Activated CD4-positive, CD25-positive, alpha-beta regulatory T cell treated with anti-CD3 and anti-CD28 coated beads, Interleukin-2, amount 50 U/mL, for 16 hours (primary cell): ENCODE measurements around the gene FEV.
A peak's percentile ranks its signal among the peaks of the same experiment; 100 is the strongest.

Experiments used
- DNase-seq: peaks from one replicate; pipeline ENCODE4 v3.0.0-alpha.2; 2020; ENCODE audit warnings: low read depth, low spot score

FEV gene

GRCh38 chr2:219017201-219017931 lies 32.4 kb upstream of the FEV start:
- no peak for DNase-seq

DNA sequence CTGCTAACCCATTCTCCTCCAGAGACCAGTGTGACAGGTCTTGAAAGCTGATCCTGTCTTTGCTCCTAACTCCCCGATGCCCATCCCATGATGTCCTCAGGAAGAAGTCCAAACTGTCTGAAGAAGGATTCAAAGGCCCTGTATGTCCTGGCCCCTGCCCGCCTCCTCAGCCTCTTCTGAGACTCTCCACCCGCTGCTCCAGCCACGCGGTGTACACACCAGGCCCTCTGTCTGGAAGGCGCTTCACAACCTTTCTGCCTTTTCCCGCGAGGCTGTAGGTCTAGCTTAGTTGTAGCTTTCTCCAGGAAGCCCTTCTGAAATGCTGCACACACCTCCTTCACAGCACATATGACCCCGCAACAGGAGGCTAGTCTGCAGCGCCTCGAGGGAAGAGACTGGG lies 31.7 kb upstream of the FEV start:
- no peak for DNase-seq

- DNase-seq: no peak
Observed at GRCh38 chr2:219010873-219011272, 25.9 kb upstream of the FEV start.

GRCh38 chr2:219010162-219010756 lies 25.3 kb upstream of the FEV start:
- DNase-seq: no peak

GRCh38 chr2:219009294-219009693 lies 24.3 kb upstream of the FEV start:
- no peak for DNase-seq

- DNase-seq: no peak
Observed at GRCh38 chr2:219003979-219004378, 19.0 kb upstream of the FEV start.

- no peak for DNase-seq
Observed at GRCh38 chr2:219003267-219003634, 18.3 kb upstream of the FEV start.

- no peak for DNase-seq
Observed at GRCh38 chr2:219002395-219003266, 17.6 kb upstream of the FEV start.

GRCh38 chr2:219001577-219002394 lies 16.8 kb upstream of the FEV start:
- DNase-seq: no peak

GRCh38 chr2:219001100-219001576 lies 16.2 kb upstream of the FEV start:
- no peak for DNase-seq

GRCh38 chr2:219000569-219000960 lies 15.6 kb upstream of the FEV start:
- no peak for DNase-seq

DNA sequence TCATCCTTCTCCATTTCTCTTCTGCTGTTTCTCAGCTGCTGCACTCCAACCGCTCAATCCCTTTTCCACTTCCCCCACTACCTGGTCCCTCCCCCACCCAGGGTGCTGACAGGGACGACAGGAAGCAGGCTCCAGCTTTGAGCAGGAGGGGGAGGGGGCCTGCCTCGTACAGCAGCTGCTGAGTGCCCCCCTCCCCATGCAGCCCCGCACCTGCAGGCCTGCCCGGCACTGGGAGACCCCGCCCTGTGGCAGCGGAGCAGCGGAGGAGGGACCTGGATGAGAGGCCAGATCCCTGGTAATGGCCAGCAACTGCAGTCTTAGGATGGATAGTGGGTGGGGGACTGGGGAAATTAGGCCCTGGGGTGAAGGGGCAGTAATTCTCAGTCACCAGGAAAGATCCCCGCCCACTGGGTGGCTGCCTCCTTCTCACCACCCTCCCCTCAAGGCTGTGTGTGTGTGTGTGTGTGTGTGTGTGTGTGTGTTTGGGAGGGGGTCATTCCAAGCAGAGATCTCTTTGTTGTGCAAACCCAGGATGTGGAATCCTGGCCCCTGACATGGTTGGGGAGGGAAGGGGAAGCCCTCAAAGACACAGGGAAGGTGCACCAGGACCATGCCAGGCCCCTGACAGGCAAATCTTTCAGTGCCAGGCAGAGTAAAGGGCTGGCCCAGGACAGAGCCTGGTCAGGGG lies 15.0 kb upstream of the FEV start:
- no peak for DNase-seq

- DNase-seq: no peak
Observed at GRCh38 chr2:218999021-218999880, 14.3 kb upstream of the FEV start.

- no peak for DNase-seq
Observed at GRCh38 chr2:218998414-218999002, 13.5 kb upstream of the FEV start.

- DNase-seq: no peak
Observed at GRCh38 chr2:218997731-218998130, 12.7 kb upstream of the FEV start.

GRCh38 chr2:218996937-218997336 lies 12.0 kb upstream of the FEV start:
- no peak for DNase-seq

GRCh38 chr2:218995972-218996711 lies 11.2 kb upstream of the FEV start:
- peak; percentile 52 for DNase-seq

DNA sequence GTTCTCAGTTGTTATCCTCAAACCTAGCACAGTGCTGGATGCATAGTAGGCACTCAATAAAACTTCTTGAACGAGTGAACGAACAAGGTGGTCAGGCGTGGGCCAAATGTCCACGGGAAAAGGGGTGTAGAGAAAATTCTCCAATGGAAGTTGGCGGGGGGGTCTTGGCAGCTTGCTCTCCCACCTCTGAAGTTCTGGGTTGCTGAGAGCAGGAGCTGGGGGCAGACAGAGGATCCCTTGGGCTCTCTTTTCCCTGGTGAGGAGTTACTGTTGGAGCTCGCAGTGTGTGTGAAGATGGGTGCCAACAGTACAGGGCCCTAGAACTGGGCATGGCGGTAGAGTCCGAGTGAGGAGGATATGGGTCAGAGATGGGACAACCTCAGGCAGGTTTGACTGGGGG lies 10.6 kb upstream of the FEV start:
- DNase-seq: no peak
